K562 (cell line): ENCODE measurements around the gene KDM2A. TPM values are rescaled to one million over a fixed set of nuclear protein-coding genes. Genes with fewer than 3 reads are reported as not detected.

ENCODE experiments used
- ATAC-seq: fragments of 200-7000 bp; cut with Tn5 transposase; 3 replicates; pipeline ENCODE4 v1.9.1; 2020; ENCODE audit warnings: moderate library complexity
- BruUV-seq: library from RNA; stranded (reverse); fragments of 400-500 nt; replicated peaks from 2 replicates; lab custom pipeline; 2021; lab: Mats Ljungman, UMichigan
- CTCF ChIA-PET: fragments of 300-600 bp; formaldehyde crosslinking; extraction: SDS; loops from one replicate; lab custom pipeline; 2021; ENCODE audit warnings: low intra/inter-chr PET ratio; lab: Yijun Ruan, JAX
- POLR2A ChIA-PET: fragments of 300-600, 350-650 bp; sonication (Branson Sonifier 250); formaldehyde crosslinking; extraction: SDS; loops from one replicate; lab custom pipeline; 2021; ENCODE audit warnings: antibody characterized with exemption, inconsistent platforms; lab: Yijun Ruan, JAX
- DNase-seq, 4 experiments: peaks; one replicate each; pipeline versions ENCODE4 v3.0.0 to v3.0.0-alpha.2; 2011 to 2018; ENCODE audit warnings: low spot score in 3 of 4, mixed read lengths in 3 of 4; ENCODE audit errors: extremely low read depth in 1 of 4
- FAIRE-seq: peaks from 2 replicates; lab custom pipeline; 2011; peaks lifted over from hg19 to GRCh38; lab: Jason Lieb, UNC
- H2AFZ ChIP-seq: 2 replicates; pipeline ENCODE4 v1.6.0; 2011; ENCODE audit warnings: low read depth, low read length, control low read depth, inconsistent platforms
- H3K27ac ChIP-seq: fragments of 200-600 bp; 3 replicates; pipeline ENCODE4 v1.8.0; 2011; ENCODE audit warnings: low read depth, mild to moderate bottlenecking, control low read depth, inconsistent platforms, low read length, moderate library complexity, mixed read lengths; ENCODE audit errors: extremely low read depth
- H3K27me3 ChIP-seq, 2 experiments: fragments of 300-600 bp in 1 of 2; 2 replicates in 1 of 2; 3 replicates in 1 of 2; pipeline versions ENCODE4 v1.6.0 to v1.8.0; 2011; ENCODE audit warnings: inconsistent platforms in 2 of 2, low read length in 2 of 2, mild to moderate bottlenecking in 1 of 2, mixed read lengths in 1 of 2, moderate library complexity in 1 of 2; ENCODE audit not compliant: control insufficient read depth in 2 of 2, insufficient read depth in 2 of 2
- H3K36me3 ChIP-seq: fragments of 300-600 bp; 3 replicates; pipeline ENCODE4 v1.8.0; 2011; ENCODE audit warnings: mild to moderate bottlenecking, low read length, inconsistent platforms; ENCODE audit not compliant: control insufficient read depth, insufficient read depth
- H3K4me1 ChIP-seq, 2 experiments: fragments of 200-600 bp in 1 of 2; replicated peaks in 1 of 2; 2 replicates in 1 of 2; 3 replicates in 1 of 2; pipeline versions ENCODE4 v1.5.1 to v1.8.0; 2011; ENCODE audit warnings: inconsistent platforms in 2 of 2, low read length in 2 of 2, mild to moderate bottlenecking in 1 of 2, mixed read lengths in 1 of 2, moderate library complexity in 1 of 2; ENCODE audit not compliant: control insufficient read depth in 2 of 2, insufficient read depth in 2 of 2
- H3K4me2 ChIP-seq: 2 replicates; pipeline ENCODE4 v1.6.1; 2011; ENCODE audit warnings: low read length, control low read depth, inconsistent platforms, mixed read lengths; ENCODE audit not compliant: insufficient read depth
- H3K4me3 ChIP-seq: fragments of 200-600 bp; sonication (generic), shearing (Covaris generic); 2 replicates; pipeline ENCODE4 v1.5.1; 2016; ENCODE audit warnings: control low read depth, inconsistent platforms
- H3K79me2 ChIP-seq: fragments of 200-600 bp; 3 replicates; pipeline ENCODE4 v1.8.0; 2011; ENCODE audit warnings: low read length, inconsistent platforms; ENCODE audit not compliant: control insufficient read depth, insufficient read depth
- H3K9ac ChIP-seq, 2 experiments: 2 replicates each; pipeline versions ENCODE4 v1.6.0 to v1.6.1; 2011; ENCODE audit warnings: low read depth in 2 of 2, low read length in 2 of 2, control low read depth in 1 of 2, inconsistent platforms in 1 of 2, mild to moderate bottlenecking in 1 of 2, mixed read lengths in 1 of 2; ENCODE audit not compliant: insufficient read depth in 1 of 2
- H3K9me1 ChIP-seq: one replicate; pipeline ENCODE4 v1.6.0; 2011; ENCODE audit warnings: inconsistent platforms, mild to moderate bottlenecking, low read length, moderate library complexity; ENCODE audit not compliant: control insufficient read depth, insufficient read depth
- H3K9me3 ChIP-seq: replicated peaks from 2 replicates; pipeline ENCODE4 v1.5.1; 2011; ENCODE audit warnings: low read depth, low read length, inconsistent platforms; ENCODE audit not compliant: control insufficient read depth, insufficient read depth
- H4K20me1 ChIP-seq: replicated peaks from 2 replicates; pipeline ENCODE4 v1.6.1; 2011; ENCODE audit warnings: low read length, inconsistent platforms, mixed read lengths; ENCODE audit not compliant: control insufficient read depth, insufficient read depth
- HDAC6 ChIP-seq: IDR thresholded peaks from 2 replicates; pipeline ENCODE4 v1.6.1; 2012; ENCODE audit warnings: low read depth, mild to moderate bottlenecking, control low read depth, inconsistent platforms, low read length, moderate library complexity
- HMGN3 ChIP-seq: IDR thresholded peaks from 2 replicates; pipeline ENCODE4 v1.6.1; 2011; ENCODE audit warnings: borderline replicate concordance, low read depth, mild to moderate bottlenecking, mixed read lengths, low read length; ENCODE audit not compliant: insufficient read length; ENCODE audit errors: extremely low read depth
- MAFG ChIP-seq: fragments of 450-650 bp; conservative IDR thresholded peaks from 2 replicates; pipeline ENCODE4 v1.6.1; 2016; ENCODE audit warnings: missing genetic modification characterization, missing compliant biosample characterization
- MAFK ChIP-seq: IDR thresholded peaks from 2 replicates; pipeline ENCODE4 v1.6.1; 2011; ENCODE audit warnings: low read length, improper control_type of control experiment
- MEF2D ChIP-seq: conservative IDR thresholded peaks from 2 replicates; pipeline ENCODE4 v1.6.1; 2016; ENCODE audit warnings: low read depth, missing genetic modification characterization, missing compliant biosample characterization
- NFIC ChIP-seq: fragments of 450-650 bp; IDR thresholded peaks from 2 replicates; pipeline ENCODE4 v1.6.1; 2017; ENCODE audit warnings: mild to moderate bottlenecking, inconsistent platforms
- PCBP1 ChIP-seq: fragments of 200-400 bp; formaldehyde crosslinking; IDR thresholded peaks from 2 replicates; pipeline ENCODE4 v1.6.1; 2018; ENCODE audit warnings: mild to moderate bottlenecking, low read depth, low read length; ENCODE audit not compliant: poor library complexity, severe bottlenecking
- PPARD ChIP-seq: fragments of 250-450 bp; sonication (Bioruptor Pico); IDR thresholded peaks from 2 replicates; pipeline ENCODE4 v1.8.0; 2022; ENCODE audit warnings: inconsistent platforms, mild to moderate bottlenecking, moderate library complexity
- PTTG1 ChIP-seq: fragments of 450-650 bp; IDR thresholded peaks from 2 replicates; pipeline ENCODE4 v1.6.1; 2016; ENCODE audit warnings: low read depth, mild to moderate bottlenecking, missing genetic modification characterization, missing compliant biosample characterization
- SNRNP70 ChIP-seq: fragments of 200-400 bp; formaldehyde crosslinking; optimal IDR thresholded peaks from 2 replicates; pipeline ENCODE3; 2017; ENCODE audit warnings: low read depth, low read length
- TAL1 ChIP-seq: fragments of 450-650 bp; IDR thresholded peaks from 2 replicates; pipeline ENCODE4 v1.6.1; 2016; ENCODE audit warnings: mild to moderate bottlenecking
- ZNF507 ChIP-seq: conservative IDR thresholded peaks from 2 replicates; pipeline ENCODE4 v1.6.1; 2017; ENCODE audit warnings: missing genetic modification characterization, missing compliant biosample characterization
- WGBS: fragments of 100-300 bp; shearing (Covaris generic); methylation state at CpG from one replicate; pipeline ENCODE4 v1.1.6; 2016; ENCODE audit warnings: low coverage, mixed read lengths; ENCODE audit not compliant: insufficient coverage; ENCODE audit errors: missing lambda C conversion rate; 5-methylcytosine and 5-hydroxymethylcytosine counted together
- in situ Hi-C: fragments of 300-500 bp; cut with MboI; formaldehyde crosslinking; loops from 4 replicates; pipeline ENCODE4 v1.15.0; 2018; ENCODE audit warnings: inconsistent platforms, mixed read lengths
- intact Hi-C: fragments of 100-400 bp; cut with micrococcal nuclease; formaldehyde crosslinking; loops from 2 replicates; pipeline ENCODE4 v1.14.2; 2022
- polyA plus RNA-seq, 8 experiments: library from polyadenylated mRNA; depleted of rRNA in 4 of 8; stranded (reverse) in 5 of 8; unstranded in 3 of 8; fragments of >200 nt; fragmentation: Nextera tagmentation in 2 of 8; fragmentation: Illumina TruSeq in 1 of 8; extraction: Ambion mirVana in 2 of 8; extraction: Trizol in 1 of 8; gene quantifications; 2 replicates each; pipeline versions ENCODE4 v1.2.1 to v1.2.3, GENCODE V29; 2011 to 2014; ENCODE audit warnings: inconsistent platforms in 1 of 8, missing spikeins in 1 of 8
- total RNA-seq, 7 experiments: library from RNA; depleted of rRNA in 6 of 7; stranded (reverse); fragments of >200 nt in 6 of 7; fragmentation: Illumina TruSeq in 2 of 7; extraction: Trizol in 2 of 7; gene quantifications; 2 replicates each; pipeline versions ENCODE4 v1.2.1 to v1.2.3, GENCODE V29; 2011 to 2021; ENCODE audit warnings: low replicate concordance in 1 of 7
- TF ChIP-seq, protein P1 (sequence below), 2 experiments: fragments of 450-650 bp; formaldehyde crosslinking in 1 of 2; IDR thresholded peaks; 2 replicates each; pipeline versions ENCODE4 v1.4.0 to v1.6.1; 2014 to 2020; ENCODE audit warnings: mild to moderate bottlenecking in 2 of 2, borderline replicate concordance in 1 of 2, low read depth in 1 of 2
- TF ChIP-seq, protein P2 (sequence below): fragments of 250-450 bp; sonication (Bioruptor Pico); IDR thresholded peaks from 2 replicates; pipeline ENCODE4 v1.9.0; 2021; ENCODE audit warnings: mild to moderate bottlenecking

Gene KDM2A
- total and polyA plus RNA-seq, 9 of the 15 experiments (the other 6 are each of a cell fraction or from before 2014, with no cell fraction given), result 5.0 to 39.3 (median 21.3) TPM

DNA sequence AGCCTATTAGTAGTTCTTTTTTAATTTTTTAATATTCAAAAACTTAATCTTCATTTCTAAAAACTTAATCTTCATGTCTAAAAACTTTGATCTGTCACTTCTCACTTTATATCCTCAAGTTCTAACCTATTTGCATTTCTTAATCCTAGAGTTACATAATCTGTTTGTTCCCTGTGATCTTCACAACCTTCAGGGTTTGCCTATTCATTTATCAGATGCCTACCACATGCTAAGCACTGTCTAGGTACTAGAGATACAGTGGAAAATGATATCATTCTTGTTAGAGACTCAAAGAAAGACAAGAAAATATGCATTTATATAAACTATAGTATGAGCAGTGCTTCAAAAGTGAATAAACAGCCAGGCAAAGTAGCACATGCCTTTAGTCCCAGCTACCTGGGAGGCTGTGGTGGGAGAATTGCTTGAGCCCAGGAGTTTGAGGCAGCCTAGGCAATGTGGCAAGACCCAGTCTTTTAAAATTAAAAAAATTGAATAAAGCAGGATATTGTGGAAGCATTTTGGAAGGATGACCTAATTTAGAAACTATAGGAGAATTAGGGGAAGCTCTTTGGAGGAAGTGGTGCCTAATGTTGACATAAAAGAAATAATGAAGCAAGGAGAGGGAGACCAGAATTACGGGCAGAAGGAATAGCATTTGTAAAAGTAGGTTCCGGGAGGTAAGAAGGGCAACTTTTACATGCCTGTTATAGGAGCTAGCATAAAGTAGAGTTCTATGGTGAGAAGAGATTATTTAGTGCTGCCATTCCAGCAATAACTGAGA lies 92.8 kb downstream of the KDM2A start:
- CTCF ChIA-PET, result no interaction called here
- DNase-seq (peak in 1 of 4 experiments; percentile 11), ATAC-seq (peak; percentile 69), FAIRE-seq (peak; percentile 52)
- intact Hi-C loops, result no loop called here
- H3K79me2 ChIP-seq, result no peaks in the 10 kb centered on the region
- H3K4me2 ChIP-seq, result no peak overlapping the region
- no peaks in the 10 kb centered on the region for H3K9me3 ChIP-seq
- no peak overlapping the region for H3K9ac ChIP-seq
- POLR2A ChIA-PET, result interaction anchor here (2.0 kb wide), 1 partner anchor 27 kb away, joined by 9 read pairs; no protein-coding TSS in a partner anchor
- no peak overlapping the region for H2AFZ ChIP-seq
- H3K4me1 ChIP-seq, result no peaks in the 10 kb centered on the region; a peak in 1 of 5 replicates
- H3K27me3 ChIP-seq, result no peaks in the 10 kb centered on the region
- in situ Hi-C loops, result no loop called here
- H3K9me1 ChIP-seq, result no peaks in the 10 kb centered on the region
- H3K36me3 ChIP-seq, result peaks cover 49% of the 10 kb centered on the region
- BruUV-seq, result no TSS peak
- 94% methylated on average over 2 of the region's 2 CpGs for WGBS
- no peaks in the 10 kb centered on the region for H4K20me1 ChIP-seq
- H3K4me3 ChIP-seq, result no peak overlapping the region
- no peak overlapping the region for H3K27ac ChIP-seq
- TF ChIP-seq PCBP1 (no peak), PPARD (CRISPR knock-in tag) (no peak), PTTG1 (no peak), SNRNP70 (no peak), HDAC6 (no peak), MAFK (no peak), ZNF507 (tag) (no peak), NFIC (no peak), TAL1 (peak; percentile 55; the same call in 1 of the 2 replicates), HMGN3 (no peak), MEF2D (tag) (no peak), MAFG (peak; percentile 27; the same call in 1 of the 2 replicates)
- TF ChIP-seq, protein P1, sequence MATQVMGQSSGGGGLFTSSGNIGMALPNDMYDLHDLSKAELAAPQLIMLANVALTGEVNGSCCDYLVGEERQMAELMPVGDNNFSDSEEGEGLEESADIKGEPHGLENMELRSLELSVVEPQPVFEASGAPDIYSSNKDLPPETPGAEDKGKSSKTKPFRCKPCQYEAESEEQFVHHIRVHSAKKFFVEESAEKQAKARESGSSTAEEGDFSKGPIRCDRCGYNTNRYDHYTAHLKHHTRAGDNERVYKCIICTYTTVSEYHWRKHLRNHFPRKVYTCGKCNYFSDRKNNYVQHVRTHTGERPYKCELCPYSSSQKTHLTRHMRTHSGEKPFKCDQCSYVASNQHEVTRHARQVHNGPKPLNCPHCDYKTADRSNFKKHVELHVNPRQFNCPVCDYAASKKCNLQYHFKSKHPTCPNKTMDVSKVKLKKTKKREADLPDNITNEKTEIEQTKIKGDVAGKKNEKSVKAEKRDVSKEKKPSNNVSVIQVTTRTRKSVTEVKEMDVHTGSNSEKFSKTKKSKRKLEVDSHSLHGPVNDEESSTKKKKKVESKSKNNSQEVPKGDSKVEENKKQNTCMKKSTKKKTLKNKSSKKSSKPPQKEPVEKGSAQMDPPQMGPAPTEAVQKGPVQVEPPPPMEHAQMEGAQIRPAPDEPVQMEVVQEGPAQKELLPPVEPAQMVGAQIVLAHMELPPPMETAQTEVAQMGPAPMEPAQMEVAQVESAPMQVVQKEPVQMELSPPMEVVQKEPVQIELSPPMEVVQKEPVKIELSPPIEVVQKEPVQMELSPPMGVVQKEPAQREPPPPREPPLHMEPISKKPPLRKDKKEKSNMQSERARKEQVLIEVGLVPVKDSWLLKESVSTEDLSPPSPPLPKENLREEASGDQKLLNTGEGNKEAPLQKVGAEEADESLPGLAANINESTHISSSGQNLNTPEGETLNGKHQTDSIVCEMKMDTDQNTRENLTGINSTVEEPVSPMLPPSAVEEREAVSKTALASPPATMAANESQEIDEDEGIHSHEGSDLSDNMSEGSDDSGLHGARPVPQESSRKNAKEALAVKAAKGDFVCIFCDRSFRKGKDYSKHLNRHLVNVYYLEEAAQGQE (IDR thresholded peaks at IDR 0.05; ENCODE audit: borderline replicate concordance), result no peak
- TF ChIP-seq, protein P1 (CRISPR knock-in tag; IDR thresholded peaks at IDR 0.05; ENCODE audit: low read depth), result no peak
- TF ChIP-seq, protein P2, sequence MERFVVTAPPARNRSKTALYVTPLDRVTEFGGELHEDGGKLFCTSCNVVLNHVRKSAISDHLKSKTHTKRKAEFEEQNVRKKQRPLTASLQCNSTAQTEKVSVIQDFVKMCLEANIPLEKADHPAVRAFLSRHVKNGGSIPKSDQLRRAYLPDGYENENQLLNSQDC (CRISPR knock-in tag), result no peak
